ENCODE data around the gene SLC22A1.
"Not testable (repeated sequence)": the region's sequence is repeated elsewhere in the genome, so short reads cannot be mapped to it uniquely, and the experiment has no call there.

Gene SLC22A1

DNA sequence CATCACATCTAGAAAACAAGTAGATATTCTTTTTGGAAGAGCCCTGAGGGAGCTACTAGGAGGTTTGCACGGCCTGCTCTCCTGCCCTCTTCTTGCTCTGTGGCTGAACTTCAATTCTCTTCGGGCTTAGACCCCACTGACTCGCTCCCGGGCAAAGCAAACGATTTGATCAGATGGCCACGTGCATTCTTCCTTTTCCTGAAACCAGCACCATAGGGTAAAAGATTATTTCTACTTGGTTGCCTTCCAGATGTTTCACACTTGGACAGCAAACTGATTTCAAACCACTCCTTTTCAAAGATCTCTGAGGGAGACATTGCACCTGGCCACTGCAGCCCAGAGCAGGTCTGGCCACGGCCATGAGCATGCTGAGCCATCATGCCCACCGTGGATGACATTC is at the start of gene SLC22A1:
TSS of gene SLC22A1 (plus strand) at position 258 of the 400 bp plus-strand sequence. CDS start at position 379, 121 bp downstream.
- DNase-seq (ENCODE audit: low read depth in 2 of 2) = no peak

DNA sequence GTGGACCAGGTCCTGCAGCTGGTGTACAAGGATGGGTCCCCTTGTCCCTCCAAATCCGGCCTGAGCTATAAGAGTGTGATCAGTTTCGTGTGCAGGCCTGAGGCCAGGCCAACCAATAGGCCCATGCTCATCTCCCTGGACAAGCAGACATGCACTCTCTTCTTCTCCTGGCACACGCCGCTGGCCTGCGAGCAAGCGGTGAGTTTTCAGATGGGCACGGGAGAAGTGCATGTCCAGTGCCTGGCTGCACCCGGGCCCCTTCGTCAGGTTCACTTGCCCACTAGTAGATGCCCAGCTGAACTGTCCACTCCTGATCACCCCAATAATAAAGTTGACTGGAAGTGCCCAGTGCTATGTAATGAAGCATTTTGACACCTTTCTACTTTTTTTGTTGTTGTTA is 48.3 kb upstream of the SLC22A1 start:
- DNase-seq (ENCODE audit: low read depth in 2 of 2) = no peak

- DNase-seq (ENCODE audit: low read depth in 2 of 2) = no peak
Measured at GRCh38 chr6:160076009-160076408, 45.6 kb upstream of the SLC22A1 start.

GRCh38 chr6:160077024-160077423 is 44.6 kb upstream of the SLC22A1 start:
- DNase-seq (ENCODE audit: low read depth in 2 of 2) = no peak

- no peak for DNase-seq (ENCODE audit: low read depth in 2 of 2)
Measured at GRCh38 chr6:160077526-160077925, 44.1 kb upstream of the SLC22A1 start.

DNA sequence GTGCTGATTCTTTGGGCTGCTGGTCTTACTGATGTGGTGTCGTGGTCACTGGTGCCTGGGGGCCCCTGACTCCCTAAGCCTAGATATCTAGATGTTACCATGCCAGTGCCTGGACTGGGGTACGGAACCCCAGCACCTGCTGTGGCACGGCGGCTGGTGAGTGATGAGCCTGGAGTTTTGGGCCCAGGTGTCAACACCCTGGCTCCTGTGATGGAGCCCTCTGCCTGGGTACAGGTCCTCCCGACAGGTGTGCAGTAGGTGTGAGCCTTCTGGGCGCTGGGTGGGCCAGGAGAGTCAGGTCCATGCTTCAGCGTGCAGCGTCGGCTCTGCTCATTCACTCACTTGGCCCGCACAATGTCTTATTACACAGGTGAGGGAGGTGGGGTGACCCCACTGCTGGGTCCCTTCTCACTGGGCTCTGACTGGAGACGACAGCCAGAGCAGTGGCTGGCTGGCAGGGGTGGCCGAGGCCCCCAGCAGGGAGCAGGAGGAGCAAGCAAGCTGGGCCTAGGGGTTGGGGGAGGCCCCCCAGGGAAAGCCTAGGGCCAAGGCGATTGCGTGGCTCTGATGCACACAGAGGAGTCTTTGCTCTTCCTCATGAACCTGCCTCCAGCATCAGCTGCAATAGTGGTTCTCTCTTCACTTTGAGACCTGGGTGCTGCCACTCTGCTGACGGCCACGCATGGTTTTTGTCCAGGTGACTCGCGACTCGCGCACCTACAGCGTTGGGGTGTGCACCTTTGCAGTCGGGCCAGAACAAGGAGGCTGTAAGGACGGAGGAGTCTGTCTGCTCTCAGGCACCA is 42.5 kb upstream of the SLC22A1 start:
- DNase-seq (ENCODE audit: low read depth in 2 of 2) = no peak

- DNase-seq (ENCODE audit: low read depth in 2 of 2) = no peak
Measured at GRCh38 chr6:160079686-160080043, 42.0 kb upstream of the SLC22A1 start.

DNA sequence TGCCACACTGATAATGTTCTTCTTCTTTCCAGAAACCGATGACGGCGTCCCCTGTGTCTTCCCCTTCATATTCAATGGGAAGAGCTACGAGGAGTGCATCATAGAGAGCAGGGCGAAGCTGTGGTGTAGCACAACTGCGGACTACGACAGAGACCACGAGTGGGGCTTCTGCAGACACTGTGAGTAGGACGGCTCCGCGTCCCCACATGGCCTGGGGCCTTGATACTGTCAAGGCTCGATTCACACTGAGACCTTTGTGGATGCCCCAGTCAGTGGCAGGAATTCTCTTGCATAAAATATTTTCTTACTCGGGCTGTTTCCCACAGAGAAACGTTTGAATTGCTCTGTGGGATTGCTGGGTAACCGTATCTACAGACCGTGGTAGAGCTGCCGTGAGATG is 41.5 kb upstream of the SLC22A1 start:
- no peak for DNase-seq (ENCODE audit: low read depth in 2 of 2)

- no peak for DNase-seq (ENCODE audit: low read depth in 2 of 2)
Measured at GRCh38 chr6:160081398-160081797, 40.2 kb upstream of the SLC22A1 start.

GRCh38 chr6:160082627-160083026 is 39.0 kb upstream of the SLC22A1 start:
- no peak for DNase-seq (ENCODE audit: low read depth in 2 of 2)

- DNase-seq (ENCODE audit: low read depth in 2 of 2) = no peak
Measured at GRCh38 chr6:160084198-160084776, 37.3 kb upstream of the SLC22A1 start.

DNA sequence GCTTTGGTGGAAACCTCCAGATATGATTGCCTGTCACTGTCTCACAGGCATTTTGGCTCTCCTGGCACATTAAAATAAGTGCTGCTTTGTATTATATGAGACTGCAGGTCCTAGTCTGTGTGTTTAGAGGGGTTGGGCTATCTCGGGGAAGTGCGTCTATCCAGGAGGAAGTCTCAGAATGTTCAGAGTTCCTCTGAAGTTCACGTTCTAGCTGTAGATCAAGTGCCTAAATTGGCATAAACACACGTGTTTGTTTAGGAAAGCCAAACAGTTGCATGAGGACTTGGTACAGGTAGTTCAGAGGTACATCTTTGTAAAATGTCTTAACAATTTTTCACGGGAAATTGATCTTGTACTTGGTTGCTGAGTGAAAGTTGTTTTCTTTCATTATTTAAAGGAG is 36.4 kb upstream of the SLC22A1 start:
- no peak for DNase-seq (ENCODE audit: low read depth in 2 of 2)

GRCh38 chr6:160085713-160086505 is 35.7 kb upstream of the SLC22A1 start:
- DNase-seq (ENCODE audit: low read depth in 2 of 2) = no peak

DNA sequence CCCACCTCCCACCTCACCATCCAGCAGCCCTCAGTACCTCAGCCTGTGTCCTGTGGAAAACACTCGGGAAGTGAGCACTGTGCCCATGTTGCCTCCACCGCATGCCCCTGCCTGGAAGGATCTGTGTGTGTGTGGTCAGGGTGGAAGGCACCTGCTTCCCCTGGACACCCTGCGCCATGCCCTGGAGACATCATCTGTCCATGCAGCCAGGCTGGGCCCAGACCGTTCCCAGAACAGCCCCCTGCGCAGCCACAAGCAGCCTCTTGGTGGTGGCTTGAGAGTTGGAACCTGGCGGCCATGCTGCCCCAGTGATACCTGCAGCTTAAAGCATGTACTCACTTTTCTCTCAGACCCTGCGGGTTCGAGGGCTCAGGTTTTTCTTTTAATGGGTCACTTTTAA is 34.9 kb upstream of the SLC22A1 start:
- DNase-seq (ENCODE audit: low read depth in 2 of 2) = no peak

GRCh38 chr6:160088069-160088783 is 33.4 kb upstream of the SLC22A1 start:
- no peak for DNase-seq (ENCODE audit: low read depth in 2 of 2)

GRCh38 chr6:160088784-160089533 is 32.7 kb upstream of the SLC22A1 start:
- DNase-seq (ENCODE audit: low read depth in 2 of 2) = no peak

- DNase-seq (ENCODE audit: low read depth in 2 of 2) = no peak
Measured at GRCh38 chr6:160089534-160089897, 32.1 kb upstream of the SLC22A1 start.

GRCh38 chr6:160090442-160091239 is 31.0 kb upstream of the SLC22A1 start:
- DNase-seq (ENCODE audit: low read depth in 2 of 2) = not testable (repeated sequence)

- not testable (repeated sequence) for DNase-seq (ENCODE audit: low read depth in 2 of 2)
Measured at GRCh38 chr6:160092176-160092575, 29.4 kb upstream of the SLC22A1 start.

GRCh38 chr6:160092602-160093001 is 29.0 kb upstream of the SLC22A1 start:
- no peak for DNase-seq (ENCODE audit: low read depth in 2 of 2)

- DNase-seq (ENCODE audit: low read depth in 2 of 2) = no peak
Measured at GRCh38 chr6:160093061-160093460, 28.6 kb upstream of the SLC22A1 start.
